Measurements from ENCODE around the gene CXCL16.

CXCL16 gene

DNA sequence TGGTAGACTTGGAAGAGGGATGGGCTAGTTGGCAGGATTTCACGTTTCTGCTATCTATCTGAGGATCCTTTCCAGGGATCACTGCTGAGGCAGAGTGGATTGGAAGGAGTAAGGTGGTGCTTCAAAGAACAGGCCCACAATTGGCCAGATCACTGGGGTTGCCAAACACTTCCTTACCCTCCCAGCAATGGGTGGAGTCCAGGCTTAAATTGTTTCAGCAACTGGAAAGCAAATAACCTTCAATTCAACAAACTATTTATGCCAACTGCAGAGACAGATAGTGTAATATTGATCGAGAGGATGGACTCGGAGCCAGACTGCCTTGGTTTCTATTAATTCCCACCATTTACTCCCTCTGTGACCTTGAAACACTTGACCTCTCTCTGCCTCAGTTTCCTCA lies 27.2 kb downstream of the CXCL16 start:
- no peaks in the 10 kb centered on the region for H3F3A ChIP-seq (ENCODE audit: insufficient read depth, low read length)
- TF ChIP-seq EZH2 (IDR thresholded peaks at IDR 0.05; ENCODE audit: borderline replicate concordance, low read length), result no peak
- TF ChIP-seq, protein P1, sequence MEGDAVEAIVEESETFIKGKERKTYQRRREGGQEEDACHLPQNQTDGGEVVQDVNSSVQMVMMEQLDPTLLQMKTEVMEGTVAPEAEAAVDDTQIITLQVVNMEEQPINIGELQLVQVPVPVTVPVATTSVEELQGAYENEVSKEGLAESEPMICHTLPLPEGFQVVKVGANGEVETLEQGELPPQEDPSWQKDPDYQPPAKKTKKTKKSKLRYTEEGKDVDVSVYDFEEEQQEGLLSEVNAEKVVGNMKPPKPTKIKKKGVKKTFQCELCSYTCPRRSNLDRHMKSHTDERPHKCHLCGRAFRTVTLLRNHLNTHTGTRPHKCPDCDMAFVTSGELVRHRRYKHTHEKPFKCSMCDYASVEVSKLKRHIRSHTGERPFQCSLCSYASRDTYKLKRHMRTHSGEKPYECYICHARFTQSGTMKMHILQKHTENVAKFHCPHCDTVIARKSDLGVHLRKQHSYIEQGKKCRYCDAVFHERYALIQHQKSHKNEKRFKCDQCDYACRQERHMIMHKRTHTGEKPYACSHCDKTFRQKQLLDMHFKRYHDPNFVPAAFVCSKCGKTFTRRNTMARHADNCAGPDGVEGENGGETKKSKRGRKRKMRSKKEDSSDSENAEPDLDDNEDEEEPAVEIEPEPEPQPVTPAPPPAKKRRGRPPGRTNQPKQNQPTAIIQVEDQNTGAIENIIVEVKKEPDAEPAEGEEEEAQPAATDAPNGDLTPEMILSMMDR (IDR thresholded peaks at IDR 0.05; ENCODE audit: low read length), result no peak
- H2AFZ ChIP-seq (ENCODE audit: low read length), result no peak overlapping the region
- no peaks in the 10 kb centered on the region for H3K9me2 ChIP-seq (ENCODE audit: low read depth, low read length)
- H3K9ac ChIP-seq (ENCODE audit: low read length), result no peak overlapping the region
- H3K4me3 ChIP-seq (ENCODE audit: low read depth, low read length, poor library complexity, severe bottlenecking), result no peak overlapping the region
- no peaks in the 10 kb centered on the region for H3K27me3 ChIP-seq (ENCODE audit: insufficient read depth, low read length)
- peaks cover 37% of the 10 kb centered on the region for H3K4me1 ChIP-seq (ENCODE audit: insufficient read depth, low read length, severe bottlenecking)
- no peaks in the 10 kb centered on the region for H3K9me3 ChIP-seq (ENCODE audit: low read length)
- no peaks in the 10 kb centered on the region for H3K79me2 ChIP-seq (ENCODE audit: insufficient read depth, low read length)
- H3K36me3 ChIP-seq (ENCODE audit: insufficient read depth, low read length), result peaks cover 15% of the 10 kb centered on the region
- no peaks in the 10 kb centered on the region for H4K20me1 ChIP-seq (ENCODE audit: insufficient read depth, low read length)
- no peak overlapping the region for H3K4me2 ChIP-seq (ENCODE audit: low read length)
- peak overlapping the region; percentile 50 for H3K27ac ChIP-seq (ENCODE audit: low read depth, low read length, poor library complexity, severe bottlenecking)

DNA sequence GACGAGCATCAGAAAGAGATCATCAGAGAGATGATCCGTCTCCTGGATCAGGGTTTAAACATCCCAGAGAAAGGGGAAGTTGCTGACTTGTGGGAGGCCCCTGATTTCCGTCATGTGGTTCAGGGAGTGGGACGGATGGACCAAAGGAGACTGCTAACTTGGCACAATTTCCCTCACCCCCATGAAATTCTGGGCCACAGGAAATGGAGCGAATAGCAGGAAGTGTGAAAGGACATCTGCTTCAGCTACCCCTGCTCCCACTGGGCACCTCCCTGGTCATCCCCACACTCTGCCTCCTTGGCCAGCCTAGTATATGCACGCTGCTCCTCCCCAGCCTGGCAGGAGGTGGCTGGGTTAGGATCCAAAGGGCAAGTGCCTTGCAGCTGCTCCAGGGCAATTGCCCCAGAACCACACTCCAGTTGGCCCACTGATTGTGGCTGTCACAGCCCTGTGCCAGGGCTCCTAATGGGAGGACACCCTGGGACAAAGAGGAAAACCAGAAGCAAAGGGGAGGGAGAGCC lies 28.0 kb downstream of the CXCL16 start:
- H3K4me2 ChIP-seq (ENCODE audit: low read length), result peak overlapping the region; percentile 97
- no peak for TF ChIP-seq EZH2 (IDR thresholded peaks at IDR 0.05; ENCODE audit: borderline replicate concordance, low read length)
- TF ChIP-seq, protein P1 (IDR thresholded peaks at IDR 0.05; ENCODE audit: low read length), result no peak
- H3K4me3 ChIP-seq (ENCODE audit: low read depth, low read length, poor library complexity, severe bottlenecking), result peak overlapping the region; percentile 82
- no peaks in the 10 kb centered on the region for H3K27me3 ChIP-seq (ENCODE audit: insufficient read depth, low read length)
- no peaks in the 10 kb centered on the region for H3F3A ChIP-seq (ENCODE audit: insufficient read depth, low read length)
- no peak overlapping the region for H2AFZ ChIP-seq (ENCODE audit: low read length)
- H3K27ac ChIP-seq (ENCODE audit: low read depth, low read length, poor library complexity, severe bottlenecking), result peak overlapping the region; percentile 50
- H3K4me1 ChIP-seq (ENCODE audit: insufficient read depth, low read length, severe bottlenecking), result peaks cover 37% of the 10 kb centered on the region
- H3K9ac ChIP-seq (ENCODE audit: low read length), result peak overlapping the region; percentile 77
- no peaks in the 10 kb centered on the region for H3K9me2 ChIP-seq (ENCODE audit: low read depth, low read length)
- H4K20me1 ChIP-seq (ENCODE audit: insufficient read depth, low read length), result no peaks in the 10 kb centered on the region
- H3K36me3 ChIP-seq (ENCODE audit: insufficient read depth, low read length), result peaks cover 8% of the 10 kb centered on the region; the same call in 1 of the 2 replicates
- no peaks in the 10 kb centered on the region for H3K79me2 ChIP-seq (ENCODE audit: insufficient read depth, low read length)
- H3K9me3 ChIP-seq (ENCODE audit: low read length), result no peaks in the 10 kb centered on the region

DNA sequence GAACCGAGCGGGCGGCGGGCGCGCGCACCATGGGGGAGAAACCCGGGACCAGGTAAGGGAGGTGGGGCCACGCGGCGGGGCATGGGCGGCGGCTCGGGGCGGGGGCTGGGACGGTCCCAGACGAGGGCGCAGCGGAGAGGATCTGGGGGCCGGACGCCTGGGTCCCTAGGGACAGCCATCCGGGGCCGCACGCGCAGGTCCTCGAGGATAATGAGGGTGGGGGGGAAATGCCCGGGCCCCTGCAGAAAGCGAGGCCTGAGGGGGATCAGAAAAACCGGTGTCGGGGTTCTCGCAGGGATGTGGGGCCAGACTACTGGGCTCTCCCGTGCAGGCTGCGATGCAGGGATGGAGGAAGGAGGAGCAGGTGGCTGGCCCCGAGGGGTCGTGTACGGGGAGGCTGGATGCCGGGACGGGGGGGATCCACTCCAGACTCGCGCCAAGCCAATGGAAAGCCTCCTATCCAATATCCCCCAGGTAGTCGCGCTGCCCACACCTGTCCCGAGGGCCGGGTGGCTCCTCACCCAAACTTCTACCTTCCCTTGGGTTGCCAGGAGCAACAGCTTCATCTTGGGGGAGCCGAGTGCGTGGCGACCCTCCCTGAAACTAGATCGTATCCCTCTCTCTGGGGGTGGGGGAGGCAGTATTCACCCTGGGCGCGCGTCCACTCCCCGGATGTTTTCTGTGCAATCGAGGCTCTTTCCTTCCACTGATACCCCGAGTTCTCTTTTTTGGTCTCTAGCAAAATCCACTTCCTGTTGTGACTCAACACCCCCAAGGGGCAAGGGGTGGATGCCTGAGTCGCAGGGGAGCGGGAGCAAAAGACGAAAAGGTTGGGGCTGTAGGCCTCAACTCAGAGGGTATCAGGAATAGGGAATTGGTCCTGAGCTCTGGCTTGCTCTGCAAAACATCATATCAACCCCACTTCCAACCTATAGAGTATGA lies 28.8 kb downstream of the CXCL16 start:
- Histone ChIP-seq H3K9me3 (ENCODE audit: low read length) (no peaks in the 10 kb centered on the region), H4K20me1 (ENCODE audit: insufficient read depth, low read length) (no peaks in the 10 kb centered on the region), H3K79me2 (ENCODE audit: insufficient read depth, low read length) (no peaks in the 10 kb centered on the region), H2AFZ (ENCODE audit: low read length) (no peak overlapping the region), H3K4me2 (ENCODE audit: low read length) (peak overlapping the region; percentile 97), H3K27me3 (ENCODE audit: insufficient read depth, low read length) (no peaks in the 10 kb centered on the region), H3K36me3 (ENCODE audit: insufficient read depth, low read length) (peaks cover 6% of the 10 kb centered on the region; the same call in 1 of the 2 replicates), H3K9ac (ENCODE audit: low read length) (peak overlapping the region; percentile 77), H3K27ac (ENCODE audit: low read depth, low read length, poor library complexity, severe bottlenecking) (peak overlapping the region; percentile 50), H3F3A (ENCODE audit: insufficient read depth, low read length) (no peaks in the 10 kb centered on the region), H3K4me1 (ENCODE audit: insufficient read depth, low read length, severe bottlenecking) (peaks cover 37% of the 10 kb centered on the region), H3K4me3 (ENCODE audit: low read depth, low read length, poor library complexity, severe bottlenecking) (peak overlapping the region; percentile 82), H3K9me2 (ENCODE audit: low read depth, low read length) (no peaks in the 10 kb centered on the region)
- TF ChIP-seq, protein P1 (IDR thresholded peaks at IDR 0.05; ENCODE audit: low read length), result no peak
- no peak for TF ChIP-seq EZH2 (IDR thresholded peaks at IDR 0.05; ENCODE audit: borderline replicate concordance, low read length)

All from OCI-LY1 (cell line).